GM18526 (cell line): ENCODE results near the gene CLCN2.

Experiments used
- POLR2A ChIP-seq: IDR thresholded peaks from 3 replicates; pipeline ENCODE4 v1.6.1; 2011; ENCODE audit not compliant: insufficient read length; ENCODE audit errors: extremely low read depth

CLCN2 gene

GRCh38 chr3:184357248-184358123 lies 3.9 kb downstream of the CLCN2 start:
- TF ChIP-seq POLR2A = no peak

- no peak for TF ChIP-seq POLR2A
Observed at GRCh38 chr3:184355261-184356040, 6.0 kb downstream of the CLCN2 start.

GRCh38 chr3:184354754-184355153 lies 6.7 kb downstream of the CLCN2 start:
- TF ChIP-seq POLR2A = no peak

- no peak for TF ChIP-seq POLR2A
Observed at GRCh38 chr3:184354121-184354728, 7.2 kb downstream of the CLCN2 start.

- TF ChIP-seq POLR2A = no peak
Observed at GRCh38 chr3:184353546-184353941, 7.9 kb downstream of the CLCN2 start.

GRCh38 chr3:184352897-184353545 lies 8.4 kb downstream of the CLCN2 start:
- no peak for TF ChIP-seq POLR2A

GRCh38 chr3:184352149-184352785 lies 9.1 kb downstream of the CLCN2 start:
- no peak for TF ChIP-seq POLR2A

GRCh38 chr3:184351511-184352148 lies 9.8 kb downstream of the CLCN2 start:
- TF ChIP-seq POLR2A = no peak

GRCh38 chr3:184350618-184351017 lies 10.8 kb downstream of the CLCN2 start:
- no peak for TF ChIP-seq POLR2A

GRCh38 chr3:184349563-184350470 lies 11.6 kb downstream of the CLCN2 start:
- no peak for TF ChIP-seq POLR2A

GRCh38 chr3:184348057-184348382 lies 13.4 kb downstream of the CLCN2 start:
- no peak for TF ChIP-seq POLR2A

GRCh38 chr3:184347321-184348056 lies 13.9 kb downstream of the CLCN2 start:
- no peak for TF ChIP-seq POLR2A

- TF ChIP-seq POLR2A = no peak
Observed at GRCh38 chr3:184346480-184347190, 14.8 kb downstream of the CLCN2 start.
